GM18517 (cell line): ENCODE data around the gene PRTFDC1.
"Not testable (repeated sequence)": the region's sequence is repeated elsewhere in the genome, so short reads cannot be mapped to it uniquely, and the experiment has no call there.

Experiments used
- ATAC-seq: cut with Tn5 transposase; IDR thresholded peaks from one replicate; pipeline ENCODE4 v1.9.1; 2021; ENCODE audit warnings: mild to moderate bottlenecking, moderate library complexity; ENCODE audit not compliant: unreplicated experiment

PRTFDC1 gene

DNA sequence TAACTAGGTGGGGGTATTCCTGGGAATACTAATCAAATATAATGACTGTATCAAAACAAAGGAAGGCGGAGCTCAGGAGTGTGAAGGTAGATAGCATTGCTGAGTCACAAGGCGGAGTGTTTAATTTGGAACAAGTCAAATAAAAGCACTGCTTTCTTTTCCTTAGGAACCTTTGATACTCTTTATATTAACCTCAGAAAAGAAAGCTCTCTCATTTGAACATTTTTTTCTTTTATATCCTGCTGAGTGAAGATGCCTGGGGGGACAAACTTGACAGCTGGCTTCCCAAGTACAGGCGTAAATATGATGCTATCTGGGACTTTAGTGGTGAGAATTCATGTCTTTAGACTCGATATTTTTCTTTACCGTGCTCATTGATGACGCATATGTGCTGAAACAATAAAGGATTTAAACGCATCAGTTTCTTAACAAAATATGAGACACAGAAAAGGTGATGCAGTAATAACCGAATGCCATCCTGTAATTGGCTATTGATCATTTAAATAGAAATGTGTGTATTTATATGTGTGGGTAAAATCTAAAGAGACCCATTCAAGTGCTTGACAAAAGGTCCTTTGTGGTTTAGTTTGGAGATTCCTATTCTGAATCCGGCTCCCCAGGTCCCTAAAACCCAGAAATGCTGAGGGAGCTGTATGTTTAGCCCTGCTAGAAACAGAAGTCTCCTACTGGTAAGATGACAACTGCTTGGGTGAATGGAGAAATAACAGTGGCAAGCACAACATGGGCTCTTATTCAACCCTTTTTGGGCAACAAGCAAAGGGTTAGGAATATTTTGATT is 102.7 kb downstream of the PRTFDC1 start:
- no peak for ATAC-seq

DNA sequence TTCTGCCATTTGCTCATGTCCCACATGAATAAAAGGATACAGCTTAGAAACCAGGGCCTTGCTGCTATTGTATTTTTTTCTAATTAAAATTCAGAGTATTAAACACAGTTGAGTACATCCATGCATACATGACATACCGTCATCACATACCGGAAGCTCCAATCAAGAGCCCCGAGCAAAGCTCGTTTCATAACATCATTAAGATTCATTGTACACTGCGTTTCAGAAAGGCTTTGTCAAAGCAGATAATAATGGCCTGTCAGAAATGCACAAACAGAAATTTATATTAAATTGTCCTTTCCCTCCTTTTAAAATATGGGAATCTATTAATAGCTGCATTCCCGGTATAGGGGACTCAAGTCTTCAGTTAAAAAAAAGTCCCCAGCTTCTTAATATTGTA is 103.4 kb downstream of the PRTFDC1 start:
- ATAC-seq: no peak

DNA sequence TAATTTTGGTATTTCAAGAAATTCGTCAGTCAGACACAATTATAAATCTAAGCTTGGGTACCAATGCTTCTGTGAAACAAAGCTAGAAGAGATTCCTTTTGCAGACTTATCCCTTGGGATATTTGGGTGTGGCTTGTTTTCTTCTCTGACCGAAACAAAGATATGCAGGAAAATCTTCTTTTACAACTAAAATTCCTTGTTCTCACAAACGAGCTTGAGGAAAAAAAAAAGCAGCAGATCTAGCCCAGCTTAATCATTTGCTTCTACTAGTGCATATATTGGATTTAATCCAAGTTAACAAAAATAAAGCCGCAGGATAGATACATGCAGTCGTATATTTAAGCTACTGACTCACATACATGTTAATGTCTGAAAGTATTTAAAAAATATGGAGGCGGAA is 104.2 kb downstream of the PRTFDC1 start:
- ATAC-seq: no peak

DNA sequence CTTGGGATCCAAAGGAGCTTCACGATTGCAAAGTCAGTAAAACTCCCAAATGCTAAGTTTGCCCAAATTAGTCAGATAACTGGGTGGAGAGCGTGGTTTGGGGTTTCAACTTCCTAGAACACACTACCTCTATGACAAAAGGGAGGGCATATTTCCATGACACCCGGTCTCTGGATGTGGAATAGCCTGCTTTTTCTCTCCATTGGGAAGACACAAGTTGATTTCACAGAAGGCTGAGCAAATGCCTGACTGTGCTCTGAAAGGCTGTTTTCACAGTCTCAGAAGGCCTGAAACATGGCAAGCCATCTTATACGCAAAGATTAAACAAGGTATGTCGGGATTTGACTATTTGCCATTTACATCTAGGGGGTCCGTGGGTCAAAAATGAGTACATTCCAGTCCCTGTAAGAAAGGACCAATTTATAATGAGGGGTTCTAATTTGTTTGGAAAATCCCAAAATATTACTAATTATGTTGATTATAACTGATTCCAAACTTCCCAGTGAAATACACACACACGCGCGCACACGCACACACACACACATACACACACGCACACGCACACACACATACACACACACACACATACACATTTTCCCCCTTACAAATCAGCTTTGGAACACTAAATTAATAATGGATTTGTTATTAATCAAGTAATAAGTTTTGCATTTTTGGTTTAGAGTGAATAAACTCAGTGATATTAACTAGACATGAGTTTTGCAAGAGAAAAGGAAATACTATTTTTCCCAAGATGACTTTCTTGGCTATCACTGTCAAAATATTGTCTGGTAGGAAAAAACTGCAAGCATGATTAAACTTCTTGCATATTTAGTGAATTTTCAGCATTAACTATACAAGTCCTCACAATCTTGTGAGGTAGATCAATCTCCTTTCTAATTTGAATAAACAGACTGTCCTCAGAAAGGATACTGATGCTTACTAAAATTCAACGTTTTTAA is 105.0 kb downstream of the PRTFDC1 start:
- ATAC-seq: no peak

DNA sequence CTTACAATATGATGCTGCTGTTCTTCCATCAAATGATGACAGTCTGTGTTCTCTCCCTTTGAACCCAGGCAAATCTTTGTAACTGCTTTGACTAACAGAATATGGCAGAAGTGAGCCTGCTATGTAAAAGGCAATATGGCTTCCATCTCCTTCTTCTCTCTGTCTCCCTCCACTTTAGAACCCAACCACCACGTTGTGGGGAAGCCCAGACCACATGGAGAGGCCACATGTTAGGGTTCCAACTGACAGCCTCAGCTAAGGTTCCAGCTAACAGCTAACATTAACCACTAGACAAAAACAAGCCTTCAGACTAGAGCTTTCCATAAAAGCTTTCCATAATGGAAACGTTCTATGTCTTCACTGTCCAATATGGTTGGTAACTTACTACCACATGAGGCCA is 107.7 kb downstream of the PRTFDC1 start:
- no peak for ATAC-seq

DNA sequence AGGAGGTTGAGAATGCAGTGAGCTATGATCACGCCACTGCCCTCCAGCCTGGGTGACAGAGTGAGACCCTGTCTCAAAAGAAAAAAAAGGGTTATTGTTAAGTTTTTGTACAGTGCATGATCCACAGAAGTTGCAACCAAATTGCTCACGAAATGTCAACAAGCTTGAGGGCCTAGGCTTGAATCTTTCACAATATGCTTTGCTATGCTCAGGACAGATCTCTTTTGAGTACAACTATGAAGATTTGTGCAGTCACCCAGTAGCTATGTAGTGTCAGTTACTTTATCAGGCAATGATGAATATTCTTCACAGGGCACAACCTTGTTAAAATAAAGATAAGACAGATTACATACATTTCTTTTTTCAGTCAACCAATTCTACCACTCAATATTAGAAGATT is 109.2 kb downstream of the PRTFDC1 start:
- no peak for ATAC-seq

DNA sequence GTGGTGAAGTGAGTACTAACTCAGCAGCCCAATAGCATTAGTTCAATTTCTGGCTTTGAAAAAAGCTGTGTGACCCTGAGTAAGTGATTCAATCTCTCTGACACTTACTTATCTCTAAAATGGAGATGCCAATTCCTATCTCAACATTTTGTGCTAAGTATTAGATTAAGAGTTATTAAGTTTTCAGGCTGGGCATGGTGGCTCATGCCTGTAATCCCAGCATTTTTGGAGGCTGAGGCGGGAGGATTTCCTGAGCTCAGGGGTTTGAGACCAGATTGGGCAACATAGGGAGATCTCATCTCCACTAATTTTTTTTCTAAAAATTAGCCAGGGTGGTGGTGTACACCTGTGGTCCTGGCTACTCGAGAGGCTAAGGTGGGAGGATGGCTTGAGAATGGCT is 109.5 kb downstream of the PRTFDC1 start:
- ATAC-seq: no peak

DNA sequence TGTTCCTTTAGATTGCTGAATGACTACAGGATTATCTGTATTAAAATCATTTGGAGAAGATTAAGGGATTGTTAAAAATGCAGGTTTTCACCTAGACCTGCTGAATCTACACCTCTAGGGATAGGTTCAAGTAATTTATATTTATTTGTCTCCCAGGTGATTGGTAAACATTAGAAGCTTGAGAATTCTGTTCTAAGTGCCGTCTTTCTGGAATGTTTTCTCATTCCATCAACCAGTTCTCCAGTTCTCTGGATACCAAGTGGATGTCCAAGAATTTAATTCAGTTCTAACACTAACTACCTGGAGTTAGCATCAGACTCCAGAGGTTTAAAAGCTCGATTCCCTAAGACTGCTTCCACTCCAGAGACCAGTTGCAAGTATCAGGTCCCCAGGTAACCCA is 110.9 kb downstream of the PRTFDC1 start:
- ATAC-seq: no peak

DNA sequence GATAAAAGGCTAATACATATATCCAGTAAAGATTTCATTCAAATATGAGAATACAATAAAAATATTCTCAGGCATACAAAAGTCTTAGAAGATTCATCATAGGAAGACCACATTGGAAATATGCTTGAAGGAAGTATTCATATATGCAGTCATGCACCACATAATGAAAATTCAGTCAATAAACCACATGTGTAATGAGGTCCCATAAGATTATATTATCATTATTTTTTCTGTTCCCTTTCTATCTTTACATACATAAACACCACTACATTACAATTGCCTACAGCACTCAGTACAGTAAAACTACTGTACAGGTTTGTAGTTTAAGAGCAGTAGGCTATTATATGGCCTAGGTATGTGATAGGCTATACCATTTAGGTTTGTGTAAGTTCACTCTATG is 111.6 kb downstream of the PRTFDC1 start:
- ATAC-seq: no peak

DNA sequence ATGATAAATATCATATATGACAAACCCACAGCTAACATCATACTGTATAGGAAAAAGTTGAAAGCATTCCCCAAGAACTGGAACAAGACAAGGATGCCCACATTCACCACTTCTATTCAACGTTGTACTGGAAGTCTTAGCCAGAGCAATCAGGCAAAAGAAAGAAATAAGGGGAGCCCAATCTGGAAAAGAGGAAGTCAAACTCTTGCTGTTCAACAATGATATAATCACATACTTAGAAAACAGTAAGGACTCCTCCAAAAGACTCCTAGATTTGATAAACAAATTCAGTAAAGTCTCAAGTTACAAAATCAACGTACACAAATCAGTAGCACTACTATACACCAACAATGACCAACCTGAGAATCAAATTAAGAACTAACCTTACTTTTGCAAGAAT is 114.6 kb downstream of the PRTFDC1 start:
- not testable (repeated sequence) for ATAC-seq

DNA sequence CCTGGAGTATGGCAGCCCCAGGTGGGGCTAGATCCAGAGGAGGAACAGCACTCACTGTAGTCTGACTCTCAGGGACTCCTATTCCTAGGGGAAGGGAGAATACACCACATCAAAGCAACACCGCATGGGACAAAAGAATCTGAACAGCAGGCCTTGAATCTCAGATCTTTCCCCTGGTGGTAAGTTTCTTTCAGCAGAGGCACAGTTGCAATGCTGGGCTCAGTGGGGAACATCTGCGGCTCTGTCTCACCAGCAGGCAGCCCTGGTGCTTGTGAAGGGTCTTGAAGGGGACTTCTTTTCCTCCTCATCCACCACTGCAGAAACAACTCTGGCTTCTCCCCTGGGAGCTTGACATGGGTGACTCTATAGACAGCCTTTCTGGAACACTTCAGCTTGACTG is 117.5 kb downstream of the PRTFDC1 start:
- ATAC-seq: no peak

DNA sequence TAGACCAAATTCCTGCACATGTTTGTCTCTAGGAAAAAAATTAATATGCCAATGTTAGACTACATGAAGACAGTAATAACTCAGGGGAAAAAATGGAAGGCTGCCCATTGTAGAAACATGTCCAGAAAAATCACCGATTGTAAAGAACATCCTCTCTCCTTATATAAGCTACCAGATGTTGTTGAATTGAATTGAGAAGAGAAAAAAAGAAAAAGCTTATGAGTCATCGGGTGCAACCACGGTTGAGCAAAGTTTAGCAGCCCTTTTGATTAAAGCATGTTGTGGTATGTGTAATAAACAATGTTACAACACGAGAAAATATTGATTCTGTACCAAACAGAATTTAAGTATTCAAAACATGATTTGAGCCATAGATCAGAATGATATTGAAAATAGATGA is 126.4 kb downstream of the PRTFDC1 start:
- ATAC-seq: no peak

DNA sequence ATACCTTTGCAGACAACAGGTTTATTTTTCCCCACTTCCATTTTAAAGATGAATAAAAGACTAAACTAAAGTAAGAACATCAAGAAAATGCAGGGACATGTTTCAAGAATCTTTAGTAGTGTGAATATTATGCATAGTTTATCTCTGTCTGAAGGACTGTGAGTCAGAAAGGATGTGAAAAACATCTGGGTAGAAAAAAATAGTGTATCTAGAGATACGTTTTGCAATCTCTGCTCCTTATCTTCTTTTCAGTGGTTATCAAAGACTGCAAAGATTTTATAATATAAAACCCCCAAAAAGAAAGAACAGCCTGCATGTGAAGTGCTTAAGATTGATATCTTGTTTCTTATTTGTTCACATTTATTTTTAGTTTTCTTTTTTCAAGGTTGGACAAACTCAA is 126.9 kb downstream of the PRTFDC1 start:
- ATAC-seq: no peak

DNA sequence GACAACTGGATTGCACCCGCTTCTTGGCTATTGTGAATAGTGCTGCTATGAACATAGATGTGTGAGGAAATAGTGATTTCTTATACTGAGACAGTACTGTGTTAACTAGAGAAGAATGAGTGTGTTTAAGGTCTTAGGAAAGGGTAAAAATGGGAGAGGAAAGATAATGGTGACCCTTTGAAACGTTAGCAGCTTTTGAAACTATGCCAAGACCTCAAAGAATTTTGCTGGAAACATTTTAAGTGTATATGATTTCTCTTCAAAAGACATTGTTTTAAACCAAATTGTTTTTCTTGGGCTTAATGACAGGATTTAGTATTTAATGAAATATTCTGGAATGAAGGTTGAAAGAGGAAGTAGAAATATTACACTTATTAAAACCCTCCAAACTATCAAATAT is 127.9 kb downstream of the PRTFDC1 start:
- no peak for ATAC-seq

DNA sequence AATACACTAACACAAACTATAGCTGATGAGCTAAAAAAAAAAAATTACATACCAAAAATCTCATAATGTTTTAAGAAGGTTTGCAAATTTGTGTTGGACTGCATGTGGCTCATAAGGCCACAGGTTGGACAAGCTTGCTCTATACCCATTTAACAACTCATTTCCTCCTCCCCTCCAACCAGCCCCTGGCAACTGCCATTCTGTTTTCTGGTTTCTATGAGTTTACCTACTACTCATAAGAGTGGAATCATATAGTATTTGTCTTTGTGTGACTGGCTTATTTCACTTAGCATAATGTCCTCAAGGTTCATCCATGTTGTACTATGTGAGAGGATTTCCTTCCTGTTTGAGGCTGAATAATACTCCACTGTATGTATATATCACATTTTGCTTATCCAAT is 128.3 kb downstream of the PRTFDC1 start:
- no peak for ATAC-seq

DNA sequence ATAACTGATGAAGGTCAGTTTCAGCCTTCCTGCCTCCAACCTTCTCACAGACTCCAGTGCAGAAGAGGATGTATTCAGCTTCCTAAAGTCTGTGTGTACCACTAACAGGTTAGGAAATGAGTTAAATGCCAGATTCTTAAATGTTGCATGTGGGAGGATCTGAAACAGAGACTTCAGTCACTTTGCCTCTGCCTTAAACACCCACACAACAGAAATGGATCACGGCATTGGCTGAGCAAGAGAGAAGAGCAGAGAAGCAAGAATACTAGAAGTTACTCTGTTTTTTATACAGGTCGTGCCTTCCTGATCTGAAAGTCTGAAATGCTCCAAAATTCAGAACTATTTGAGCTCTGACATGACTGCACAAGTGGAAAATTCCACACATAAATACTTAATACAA is 129.8 kb downstream of the PRTFDC1 start:
- peak; percentile 84 for ATAC-seq

DNA sequence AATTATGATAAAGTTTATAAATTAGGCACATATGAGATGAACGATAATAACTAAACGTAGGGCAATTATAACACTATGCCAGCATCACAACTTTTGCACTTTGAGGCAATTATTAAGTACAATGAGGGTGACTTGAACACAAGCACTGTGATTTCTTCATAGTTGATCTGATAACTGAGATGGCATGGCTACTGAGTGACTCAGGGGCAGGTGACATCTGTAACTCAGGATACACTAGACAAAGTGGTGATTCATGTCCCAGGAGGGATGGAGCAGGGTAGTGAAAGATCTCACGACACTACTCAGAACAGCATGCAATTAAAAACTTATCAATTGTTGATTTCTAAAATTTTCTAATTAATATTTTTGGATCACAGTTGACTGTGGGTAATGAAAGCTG is 130.4 kb downstream of the PRTFDC1 start:
- ATAC-seq: no peak

DNA sequence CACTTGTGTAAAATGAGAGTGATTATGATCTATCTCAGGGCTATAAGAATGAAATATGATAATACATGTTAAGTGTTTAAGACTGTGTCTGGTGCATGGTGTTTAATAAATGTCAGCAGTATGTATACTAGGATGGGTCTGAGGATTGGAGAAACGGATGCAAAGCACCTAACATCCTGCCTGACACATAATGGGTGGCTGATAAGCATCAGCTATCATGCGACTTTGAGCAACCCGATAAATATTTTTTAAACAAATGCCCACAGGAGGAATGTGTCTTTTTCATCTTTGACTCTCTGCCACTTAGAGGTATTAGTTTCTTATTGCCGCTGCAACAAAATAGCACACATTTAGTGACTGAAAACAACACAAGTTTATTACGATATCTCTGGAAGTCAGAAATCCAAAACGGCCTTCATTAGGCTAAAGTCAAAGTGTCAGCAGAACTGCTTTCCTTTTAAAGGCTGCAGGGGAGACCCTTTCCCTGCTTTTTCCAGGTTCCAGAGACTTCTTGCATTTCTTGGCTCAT is 135.5 kb downstream of the PRTFDC1 start:
- no peak for ATAC-seq

DNA sequence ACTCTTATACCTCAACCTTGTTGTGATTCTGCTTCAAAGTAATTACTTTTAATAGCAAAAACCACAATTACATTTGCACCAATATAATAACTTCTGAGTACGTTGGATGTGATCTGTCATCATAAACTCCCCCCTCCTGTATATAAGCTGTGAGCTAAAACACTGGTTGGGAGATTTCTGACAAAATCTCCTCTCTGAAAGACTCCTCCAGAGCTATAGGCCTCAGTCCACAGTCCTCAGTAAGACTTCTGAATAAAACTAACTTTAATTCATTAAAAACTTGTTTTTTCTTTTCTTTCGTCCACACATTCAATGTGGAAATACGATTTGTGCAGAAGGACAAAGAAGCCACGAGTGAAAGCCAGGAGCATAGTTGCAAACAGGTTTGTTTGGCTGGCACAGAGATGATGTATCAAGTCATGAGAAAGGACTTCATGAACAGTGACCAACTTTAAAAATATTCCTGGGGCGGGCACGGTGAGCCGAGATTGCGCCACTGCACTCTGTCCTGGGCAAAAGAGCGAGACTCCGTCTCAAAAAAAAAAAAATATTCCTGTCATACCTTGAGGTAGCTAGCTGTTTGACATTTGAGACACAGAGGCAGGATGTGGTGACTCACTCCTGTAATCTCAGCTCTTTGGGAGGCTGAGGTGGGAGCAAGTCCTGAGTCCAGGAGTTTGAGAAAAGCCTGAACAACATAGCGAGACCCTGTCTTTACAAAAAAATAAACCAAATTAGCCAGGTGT is 137.7 kb downstream of the PRTFDC1 start:
- ATAC-seq: no peak

DNA sequence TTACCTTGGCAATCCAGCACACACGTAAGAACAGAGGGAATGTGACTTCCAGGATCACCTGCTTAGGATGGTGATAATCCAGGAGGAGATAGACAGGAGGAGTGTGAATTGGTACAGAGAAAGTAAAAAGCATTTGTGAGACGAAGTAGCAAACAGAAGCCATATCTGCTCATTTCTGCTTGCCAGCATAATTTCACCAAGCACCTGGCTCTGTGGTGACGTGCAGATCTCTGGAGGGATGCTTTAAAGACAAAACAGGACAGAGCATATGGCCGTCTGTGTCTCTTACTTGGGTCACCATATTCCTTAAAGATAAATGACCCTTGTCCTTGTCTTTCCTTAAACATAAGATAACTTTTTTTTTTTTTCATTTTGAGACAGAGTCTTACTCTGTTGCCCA is 138.6 kb downstream of the PRTFDC1 start:
- ATAC-seq: no peak

DNA sequence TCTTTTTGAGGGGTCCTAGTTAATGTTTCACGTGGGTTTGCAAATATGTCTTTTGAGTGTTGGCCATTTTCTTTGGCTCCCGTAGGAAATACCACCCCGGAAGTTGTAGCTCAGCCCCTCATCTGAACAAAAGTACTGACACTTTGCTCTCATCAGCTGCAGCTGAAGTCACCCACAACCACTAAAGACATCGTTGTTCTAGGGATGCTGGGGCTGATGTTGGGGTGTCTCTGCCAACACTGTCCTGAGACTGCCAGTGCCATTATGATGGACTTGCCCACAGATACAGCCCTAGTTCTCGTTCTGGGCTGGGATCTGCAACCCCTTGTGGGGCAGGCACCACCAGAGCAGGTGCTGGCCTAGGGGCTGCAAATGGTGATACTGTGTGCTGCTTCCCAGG is 146.1 kb downstream of the PRTFDC1 start:
- ATAC-seq: no peak
